Measurements from ENCODE around the gene PRXL2A.
A peak's percentile ranks its signal among the peaks of the same experiment; 100 is the strongest.
"Not testable (repeated sequence)": the region's sequence is repeated elsewhere in the genome, so short reads cannot be mapped to it uniquely, and the experiment has no call there.

PRXL2A gene, protein sequence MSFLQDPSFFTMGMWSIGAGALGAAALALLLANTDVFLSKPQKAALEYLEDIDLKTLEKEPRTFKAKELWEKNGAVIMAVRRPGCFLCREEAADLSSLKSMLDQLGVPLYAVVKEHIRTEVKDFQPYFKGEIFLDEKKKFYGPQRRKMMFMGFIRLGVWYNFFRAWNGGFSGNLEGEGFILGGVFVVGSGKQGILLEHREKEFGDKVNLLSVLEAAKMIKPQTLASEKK

DNA sequence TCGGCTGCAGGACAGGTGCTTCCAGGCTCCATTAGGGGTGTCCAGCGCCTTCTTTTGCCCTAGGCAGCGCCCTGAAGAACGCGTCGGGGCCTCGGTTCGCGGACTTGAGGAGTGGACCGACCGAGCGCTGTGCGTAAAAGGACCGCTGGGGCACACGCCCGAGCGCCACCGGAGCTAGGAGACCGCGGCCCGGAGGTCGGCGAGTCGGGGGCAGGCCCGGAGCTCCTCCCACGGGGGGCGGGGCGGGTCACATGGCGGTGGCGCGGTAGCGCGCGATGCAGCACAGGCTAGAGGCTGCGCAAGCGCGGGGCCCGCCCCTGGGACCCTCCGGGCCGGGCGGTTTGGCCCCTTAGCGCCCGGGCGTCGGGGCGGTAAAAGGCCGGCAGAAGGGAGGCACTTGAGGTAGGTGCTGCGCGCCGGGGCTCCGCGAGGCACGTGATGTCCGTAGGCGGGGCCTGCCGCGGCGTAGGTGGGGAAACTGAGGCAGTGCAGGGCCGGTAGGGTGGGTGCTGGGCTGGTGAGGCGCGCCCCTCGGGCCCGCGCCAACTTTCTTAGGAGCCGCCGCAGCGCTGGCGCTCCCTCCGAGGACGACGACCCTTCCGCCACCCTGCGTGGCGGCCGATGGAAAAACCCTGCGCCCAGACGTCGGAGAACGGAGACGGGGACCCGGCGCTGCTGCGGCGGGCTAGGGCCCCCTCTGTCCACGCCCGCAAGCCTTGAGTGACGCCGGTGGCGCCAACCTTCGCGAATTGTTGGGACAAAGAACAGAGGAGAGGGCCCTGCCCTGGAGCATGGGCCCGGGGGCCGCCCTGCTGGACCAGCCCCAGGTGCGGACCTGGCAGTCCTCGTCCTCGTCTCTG is at the start of gene PRXL2A:
TSS of gene PRXL2A (plus strand) at position 310 of the 860 bp plus-strand sequence. CDS start 11,917 bp downstream, outside the sequence.
- peak; percentile 12 for DNase-seq

DNA sequence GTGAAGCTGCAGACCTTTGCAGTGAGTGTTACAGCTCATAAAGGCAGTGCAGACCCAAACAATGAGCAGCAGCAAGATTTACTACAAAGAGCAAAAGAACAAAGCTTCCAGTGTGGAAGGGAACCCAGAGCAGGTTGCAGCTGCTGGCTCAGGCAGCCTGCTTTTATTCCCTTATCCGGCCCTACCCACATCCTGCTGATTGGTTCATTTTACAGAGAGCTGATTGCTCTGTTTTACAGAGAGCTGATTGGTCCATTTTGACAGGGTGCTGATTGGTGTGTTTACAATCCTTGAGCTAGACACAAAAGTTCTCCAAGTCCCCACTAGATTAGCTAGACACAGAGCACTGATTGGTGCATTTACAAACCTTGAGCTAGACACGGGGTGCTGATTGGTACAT is 49.4 kb upstream of the PRXL2A start:
- DNase-seq = not testable (repeated sequence)

- no peak for DNase-seq
Observed at GRCh38 chr10:80359644-80360043, 48.7 kb upstream of the PRXL2A start.

DNA sequence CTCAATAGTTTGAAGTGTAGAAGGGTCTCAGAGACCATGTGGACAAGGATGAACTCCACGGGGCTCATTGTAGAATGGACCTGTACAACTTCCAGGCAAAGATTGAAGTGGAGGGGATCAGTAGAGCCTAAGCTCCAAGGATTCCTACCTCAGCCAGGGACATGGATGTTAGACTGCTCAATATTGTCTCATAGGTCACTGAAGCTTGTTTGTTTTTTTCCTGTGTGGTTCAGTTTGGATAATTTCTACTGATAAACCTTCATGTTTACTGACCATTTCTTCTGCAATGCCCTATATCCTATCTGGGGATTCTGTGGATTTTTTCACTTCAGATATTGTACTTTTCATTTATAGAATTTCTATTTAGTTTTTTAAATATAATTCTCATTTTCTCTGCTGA is 42.8 kb upstream of the PRXL2A start:
- DNase-seq = no peak

DNA sequence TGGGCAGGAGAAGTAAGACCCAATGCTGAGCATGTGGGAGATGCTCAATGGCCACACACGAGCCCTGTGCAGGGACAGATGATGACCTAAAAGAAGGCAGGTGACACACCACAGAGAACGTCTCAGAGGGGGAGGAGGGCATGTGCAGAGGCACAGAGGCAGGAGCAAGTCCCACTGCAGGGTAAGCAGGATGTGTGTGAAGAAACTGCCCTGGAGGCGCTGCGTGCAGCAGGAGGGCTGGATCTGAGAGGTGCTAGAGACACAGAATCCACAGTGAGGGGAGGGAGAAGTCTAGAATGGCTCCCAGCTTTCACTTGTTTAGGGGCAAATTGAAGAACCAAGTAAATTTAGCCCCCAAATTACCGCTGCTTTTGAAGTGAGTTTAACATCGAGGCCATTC is 36.9 kb upstream of the PRXL2A start:
- no peak for DNase-seq

DNA sequence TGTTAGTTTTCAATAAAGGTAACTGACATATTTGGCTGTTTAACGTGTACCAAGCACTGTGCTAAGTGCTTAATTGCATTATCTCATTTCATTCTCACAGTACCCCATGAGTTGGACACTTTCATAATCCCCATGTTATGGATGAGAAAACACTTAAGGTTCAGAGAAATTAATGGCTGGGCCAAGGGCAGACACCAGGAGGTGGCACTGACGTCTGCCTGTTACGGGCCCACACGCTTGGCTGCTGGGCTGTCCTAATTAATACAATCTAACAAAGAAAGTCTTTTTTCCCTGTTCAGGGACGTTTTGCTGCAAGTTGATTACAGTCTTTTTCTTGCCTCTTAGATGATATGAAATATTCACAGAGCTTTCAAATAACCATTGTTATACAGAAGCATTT is 35.7 kb upstream of the PRXL2A start:
- DNase-seq = no peak

- DNase-seq = no peak
Observed at GRCh38 chr10:80373502-80373901, 34.8 kb upstream of the PRXL2A start.

DNA sequence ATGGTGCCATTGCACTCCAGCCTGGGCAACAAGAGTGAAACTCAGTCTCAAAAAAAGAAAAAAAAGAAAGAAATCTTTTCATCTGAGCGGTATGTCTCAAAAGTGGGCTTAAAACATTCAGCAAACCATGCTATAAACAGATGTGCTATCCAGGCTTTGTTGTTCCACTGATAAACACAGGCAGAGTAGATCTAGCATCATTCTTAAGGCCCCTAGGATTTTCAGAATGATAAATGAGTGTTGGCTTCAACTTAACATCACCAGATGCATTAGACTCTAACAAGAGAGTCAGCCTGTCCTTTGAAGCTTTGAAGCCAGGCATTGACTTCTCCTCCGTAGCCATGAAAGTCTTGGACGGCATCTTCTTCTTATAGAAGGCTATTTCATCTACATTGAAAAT is 28.6 kb upstream of the PRXL2A start:
- DNase-seq = no peak

DNA sequence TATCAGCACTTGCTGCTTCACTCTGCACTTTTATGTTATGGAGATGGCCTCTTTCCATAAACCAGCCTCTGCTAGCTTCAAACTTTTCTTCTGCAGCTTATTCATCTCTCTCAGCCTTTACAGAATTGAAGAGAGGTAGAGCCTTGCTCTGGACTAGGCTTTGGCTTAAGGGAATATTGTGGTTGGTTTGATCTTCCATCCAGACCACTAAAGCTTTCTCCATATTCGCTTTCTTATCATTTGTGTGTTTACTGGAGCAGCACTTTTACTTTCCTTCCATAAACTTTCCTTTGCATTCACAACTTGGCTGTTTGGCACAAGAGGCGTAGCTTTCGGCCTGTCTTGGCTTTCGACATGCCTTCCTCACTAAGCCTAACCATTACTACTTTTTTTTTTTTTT is 28.2 kb upstream of the PRXL2A start:
- no peak for DNase-seq

GRCh38 chr10:80382989-80383388 is 25.4 kb upstream of the PRXL2A start:
- DNase-seq = no peak

- DNase-seq = no peak
Observed at GRCh38 chr10:80390740-80391139, 17.6 kb upstream of the PRXL2A start.

DNA sequence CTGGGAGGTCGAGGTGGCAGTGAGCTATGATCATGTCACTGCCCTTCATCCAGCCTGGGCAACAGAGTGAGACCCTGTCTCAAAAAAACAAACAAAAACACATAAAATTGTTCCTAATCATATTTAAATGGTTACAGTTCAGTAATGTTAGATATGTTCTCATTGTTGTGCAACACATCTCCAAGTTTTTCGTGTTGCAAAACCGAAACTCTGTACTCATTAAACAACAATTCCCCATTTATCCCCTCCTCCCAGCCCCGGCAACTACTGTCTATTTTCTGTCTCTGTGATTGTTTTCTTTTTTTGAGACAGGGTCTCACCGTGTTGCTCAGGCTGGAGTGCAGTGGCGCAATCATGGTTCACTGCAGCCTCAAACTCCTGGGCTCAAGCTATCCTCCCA is 16.1 kb upstream of the PRXL2A start:
- DNase-seq = no peak

DNA sequence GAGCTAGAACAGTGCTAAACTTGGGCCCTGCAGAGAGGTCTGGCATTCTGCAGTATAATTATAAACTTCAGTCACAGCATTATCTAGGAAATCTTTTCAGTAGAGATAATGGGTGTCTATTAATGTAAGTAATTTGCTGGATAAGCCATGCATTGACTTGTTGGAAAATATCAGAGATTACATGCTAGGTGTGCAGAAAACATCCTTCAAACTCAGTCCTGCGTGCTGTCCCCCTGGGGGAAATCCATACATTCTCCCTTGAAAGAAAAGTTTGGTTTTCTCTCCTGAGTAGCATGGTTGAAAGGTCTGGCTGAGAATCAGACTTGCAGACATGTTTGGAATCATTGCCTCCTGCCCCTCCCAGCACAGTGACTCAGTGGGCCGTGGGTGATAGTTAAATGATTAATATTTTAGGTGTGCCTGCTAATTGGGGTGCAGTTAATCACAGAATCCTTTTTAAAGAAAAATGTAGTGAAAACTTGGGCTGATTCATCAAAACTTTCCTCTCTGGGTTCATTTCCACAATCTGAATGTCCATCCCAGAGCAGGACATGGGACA is 13.9 kb upstream of the PRXL2A start:
- DNase-seq = no peak

DNA sequence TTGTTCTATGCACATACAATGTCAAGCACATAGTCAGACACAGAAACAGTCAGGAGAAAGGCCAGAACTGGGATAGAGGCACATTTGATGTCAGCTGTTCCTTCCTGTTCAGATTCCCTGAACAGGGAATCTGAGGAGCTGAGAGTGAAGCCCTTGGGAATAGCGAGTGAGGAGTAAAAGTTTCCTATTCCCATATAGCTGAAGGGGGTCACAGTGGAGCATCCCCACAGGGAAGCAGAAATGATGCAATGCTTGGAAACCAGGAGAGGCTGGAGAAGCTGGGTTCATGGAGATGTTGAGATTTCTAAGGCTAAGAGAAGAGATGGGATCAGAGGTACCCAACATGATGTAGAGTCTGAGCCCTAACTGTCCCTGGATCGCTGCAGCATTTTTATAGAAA is 11.3 kb upstream of the PRXL2A start:
- no peak for DNase-seq

DNA sequence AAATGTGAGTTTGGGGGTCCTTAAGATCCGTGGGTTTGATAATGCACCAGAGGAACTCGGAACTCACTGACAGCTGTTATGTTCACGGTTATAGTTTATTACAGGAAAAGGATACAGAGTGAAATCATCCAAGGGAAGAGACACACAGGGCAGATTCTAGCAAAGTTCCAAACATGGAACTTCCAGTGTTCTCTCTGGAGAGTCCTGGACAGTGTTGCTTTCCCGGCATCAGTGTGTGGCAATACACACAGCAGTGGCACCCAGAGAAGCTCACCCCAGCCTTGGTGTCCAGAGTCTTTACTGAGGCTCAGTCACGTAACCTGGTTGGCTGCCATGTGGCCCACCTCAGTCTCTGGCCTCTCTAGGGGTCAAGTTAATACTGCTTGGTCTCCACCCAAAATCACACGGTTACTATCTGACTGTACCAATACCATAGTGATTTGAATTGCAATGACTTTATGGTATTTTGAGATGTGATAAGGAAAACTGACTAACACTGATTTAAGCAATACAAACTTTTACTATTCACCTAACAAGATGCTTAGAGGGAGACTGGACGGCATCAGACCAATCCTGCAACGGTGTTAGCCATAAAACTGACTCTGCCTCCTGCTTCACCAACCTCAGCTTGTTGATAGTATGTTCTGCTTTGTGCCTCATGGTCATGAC is 8.1 kb upstream of the PRXL2A start:
- DNase-seq = no peak

DNA sequence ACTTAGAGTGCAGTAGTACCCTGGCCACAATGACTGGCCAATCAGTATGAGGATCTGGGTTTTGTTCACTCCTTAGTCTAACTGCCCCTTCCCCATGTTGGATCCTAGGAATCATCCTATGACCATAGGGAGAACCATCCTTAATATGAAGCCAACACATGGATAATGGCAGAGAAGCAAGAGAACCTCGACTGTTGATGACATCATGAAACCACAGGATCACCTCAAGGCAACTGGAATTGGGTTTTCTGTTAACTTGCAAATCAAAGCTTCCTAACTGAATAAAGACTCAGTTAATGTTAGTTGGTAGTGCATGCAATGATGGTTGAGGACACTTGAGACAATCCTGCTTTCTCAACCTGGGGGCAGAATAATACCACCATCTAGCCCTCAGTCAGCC is 3.3 kb upstream of the PRXL2A start:
- DNase-seq = no peak

DNA sequence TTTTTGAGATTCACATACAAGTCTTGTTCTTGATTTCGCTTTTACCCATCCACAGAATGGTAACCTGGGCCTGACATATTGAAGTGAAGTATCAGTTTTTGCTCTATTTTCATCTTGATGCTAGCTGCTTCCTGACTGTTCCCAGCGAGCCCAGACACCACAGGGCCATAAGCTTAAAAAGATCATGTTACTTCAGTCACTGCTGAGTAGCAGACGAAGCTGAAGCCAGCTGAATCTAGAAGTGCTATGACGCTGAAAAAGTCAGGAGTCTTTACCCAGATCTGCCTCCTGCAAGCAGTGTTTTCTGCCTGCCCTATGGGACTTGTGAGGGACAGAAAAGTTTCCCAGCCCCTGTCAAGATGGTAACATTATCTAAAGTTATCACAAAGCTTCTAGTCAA is 2.7 kb upstream of the PRXL2A start:
- no peak for DNase-seq

DNA sequence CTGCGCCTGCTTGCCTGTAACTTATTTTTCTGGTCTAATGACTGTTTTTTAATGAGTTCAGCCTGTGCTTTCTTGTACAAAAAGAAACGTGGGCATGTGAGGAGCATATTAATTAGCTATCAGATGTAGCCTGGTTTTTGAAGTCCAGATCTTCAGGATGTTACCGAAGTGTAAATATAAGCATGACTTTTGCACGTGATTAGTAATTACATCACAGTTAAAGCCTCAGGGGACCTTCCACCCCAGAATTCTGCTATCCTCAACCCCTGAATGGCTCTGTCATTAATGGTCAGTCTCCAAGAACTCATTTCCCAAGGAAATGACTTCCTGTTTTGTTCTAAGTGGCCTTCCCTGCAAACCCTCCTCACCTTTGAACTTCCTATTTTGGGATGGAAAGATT is 2.1 kb upstream of the PRXL2A start:
- no peak for DNase-seq

- no peak for DNase-seq
Observed at GRCh38 chr10:80407812-80408241, 524 bp upstream of the PRXL2A start.

GRCh38 chr10:80409121-80409520 is 770 bp downstream of the PRXL2A start:
- DNase-seq = no peak

- DNase-seq = no peak
Observed at GRCh38 chr10:80410122-80410521, 1.8 kb downstream of the PRXL2A start.

GRCh38 chr10:80410578-80411145 is 2.3 kb downstream of the PRXL2A start:
- DNase-seq = no peak

- DNase-seq = no peak
Observed at GRCh38 chr10:80411267-80411668, 2.9 kb downstream of the PRXL2A start.
